GM23338 (cell line): Measurements from ENCODE around the gene ARF1. TPM values are rescaled to one million over a fixed set of nuclear protein-coding genes. Genes with fewer than 3 reads are reported as not detected.

Experiments used
- ATAC-seq: fragments of 200-7000 bp; cut with Tn5 transposase; 3 replicates; pipeline ENCODE4 v1.9.1; 2020
- DNase-seq: peaks from one replicate; pipeline ENCODE4 v3.0.0-alpha.2; 2015; ENCODE audit warnings: low spot score
- H2AFZ ChIP-seq: fragments of 200-600 bp; sonication (generic); 2 replicates; pipeline ENCODE4 v1.8.0; 2016; ENCODE audit warnings: antibody characterized with exemption, mild to moderate bottlenecking, moderate library complexity
- H3F3A ChIP-seq: fragments of 200-600 bp; sonication (generic); replicated peaks from 2 replicates; pipeline ENCODE4 v1.8.0; 2017; ENCODE audit warnings: antibody characterized with exemption, mixed run types, low read depth
- H3K27ac ChIP-seq: fragments of 200-600 bp; sonication (generic); 2 replicates; pipeline ENCODE4 v1.6.1; 2016; ENCODE audit warnings: low read depth
- H3K27me3 ChIP-seq: fragments of 200-600 bp; sonication (generic); 2 replicates; pipeline ENCODE4 v1.8.0; 2016; ENCODE audit warnings: mild to moderate bottlenecking, mixed run types, moderate library complexity; ENCODE audit not compliant: insufficient read depth
- H3K36me3 ChIP-seq: fragments of 200-600 bp; sonication (generic); 2 replicates; pipeline ENCODE4 v1.8.0; 2016; ENCODE audit warnings: mild to moderate bottlenecking; ENCODE audit not compliant: insufficient read depth
- H3K4me1 ChIP-seq: fragments of 200-600 bp; sonication (generic); 2 replicates; pipeline ENCODE4 v1.8.0; 2016; ENCODE audit warnings: mild to moderate bottlenecking, moderate library complexity; ENCODE audit not compliant: insufficient read depth
- H3K4me2 ChIP-seq: fragments of 200-600 bp; sonication (generic); 2 replicates; pipeline ENCODE4 v1.7.1; 2017; ENCODE audit warnings: mixed run types
- H3K4me3 ChIP-seq: fragments of 200-600 bp; sonication (generic); 2 replicates; pipeline ENCODE4 v1.6.1; 2016; ENCODE audit warnings: mixed run types
- H3K79me2 ChIP-seq: fragments of 200-600 bp; sonication (generic); replicated peaks from 2 replicates; pipeline ENCODE4 v1.8.0; 2017; ENCODE audit warnings: mild to moderate bottlenecking; ENCODE audit not compliant: insufficient read depth
- H3K9me2 ChIP-seq: fragments of 200-600 bp; sonication (generic); 2 replicates; pipeline ENCODE4 v1.8.0; 2017; ENCODE audit not compliant: insufficient read depth
- H4K20me1 ChIP-seq: fragments of 200-600 bp; sonication (generic); replicated peaks from 2 replicates; pipeline ENCODE4 v1.8.0; 2017; ENCODE audit warnings: mild to moderate bottlenecking; ENCODE audit not compliant: insufficient read depth
- H3K27ac Mint-ChIP-seq: 2 replicates; pipeline ENCODE4 v1.8.0; 2020; ENCODE audit warnings: inconsistent platforms, mild to moderate bottlenecking, moderate library complexity, mixed read lengths
- H3K27me3 Mint-ChIP-seq: 3 replicates; pipeline ENCODE4 v1.8.0; 2022; ENCODE audit warnings: low read depth, mild to moderate bottlenecking, moderate library complexity, mixed read lengths, inconsistent platforms; ENCODE audit not compliant: insufficient read depth, poor library complexity
- H3K36me3 Mint-ChIP-seq: 3 replicates; pipeline ENCODE4 v1.8.0; 2021; ENCODE audit warnings: low read depth, mild to moderate bottlenecking, inconsistent platforms, moderate library complexity, mixed read lengths
- H3K4me1 Mint-ChIP-seq: 3 replicates; pipeline ENCODE4 v1.8.0; 2020; ENCODE audit warnings: mild to moderate bottlenecking, inconsistent platforms, mixed read lengths
- H3K4me3 Mint-ChIP-seq: 3 replicates; pipeline ENCODE4 v1.8.0; 2021; ENCODE audit warnings: moderate library complexity, mild to moderate bottlenecking, inconsistent platforms, mixed read lengths
- H3K9me3 Mint-ChIP-seq: 3 replicates; pipeline ENCODE4 v1.8.0; 2020; ENCODE audit warnings: moderate library complexity, mild to moderate bottlenecking, inconsistent platforms, mixed read lengths
- CREB1 ChIP-seq: fragments of 250-450 bp; sonication (Bioruptor Pico); IDR thresholded peaks from 2 replicates; pipeline ENCODE4 v1.5.0; 2020; ENCODE audit warnings: low read depth, mild to moderate bottlenecking, moderate library complexity
- JUNB ChIP-seq: IDR thresholded peaks from one replicate; pipeline ENCODE4 v1.6.1; 2016; ENCODE audit warnings: antibody characterized with exemption; ENCODE audit not compliant: unreplicated experiment
- NANOG ChIP-seq: IDR thresholded peaks from 2 replicates; pipeline ENCODE4 v1.6.1; 2016; ENCODE audit warnings: antibody characterized with exemption, borderline replicate concordance
- STAT1 ChIP-seq: IDR thresholded peaks from one replicate; pipeline ENCODE4 v1.6.1; 2016; ENCODE audit warnings: antibody characterized with exemption; ENCODE audit not compliant: unreplicated experiment
- ZNF114 ChIP-seq: fragments of 250-450 bp; sonication (Bioruptor Pico); IDR thresholded peaks from 2 replicates; pipeline ENCODE4 v1.5.0; 2020; ENCODE audit warnings: mild to moderate bottlenecking, moderate library complexity
- ZNF331 ChIP-seq: fragments of 250-450 bp; sonication (Bioruptor Pico); IDR thresholded peaks from 2 replicates; pipeline ENCODE4 v1.5.0; 2020; ENCODE audit warnings: low read depth, mild to moderate bottlenecking, moderate library complexity
- polyA plus RNA-seq: library from polyadenylated mRNA; unstranded; fragments of >200 nt; fragmentation: Nextera tagmentation; extraction: Ambion mirVana; gene quantifications from 2 replicates; pipeline ENCODE4 v1.2.1, GENCODE V29; 2016
- total RNA-seq: library from RNA; depleted of rRNA; stranded (reverse); fragments of >200 nt; shearing (Covaris generic); gene quantifications from 2 replicates; pipeline ENCODE4 v1.2.3, GENCODE V29; 2014
- TF ChIP-seq, protein P1 (sequence below): IDR thresholded peaks from one replicate; pipeline ENCODE4 v1.6.1; 2018; ENCODE audit warnings: antibody characterized with exemption; ENCODE audit not compliant: unreplicated experiment
- TF ChIP-seq, protein P2 (sequence below): fragments of 250-450 bp; sonication (Bioruptor Pico); IDR thresholded peaks from 2 replicates; pipeline ENCODE4 v1.5.0; 2020; ENCODE audit warnings: mild to moderate bottlenecking, moderate library complexity

Gene ARF1
- total and polyA plus RNA-seq, 2 experiments from 2014 or later = 210 to 306 TPM

GRCh38 chr1:228136901-228137300 is 54.4 kb downstream of the ARF1 start:
- H3K4me3 ChIP-seq = no peak overlapping the region
- no peak for ATAC-seq
- Mint-ChIP-seq H3K4me3 (no peak overlapping the region), H3K36me3 (no peaks in the 10 kb centered on the region), H3K27ac (no peak overlapping the region), H3K27me3 (peaks cover 21% of the 10 kb centered on the region), H3K9me3 (no peaks in the 10 kb centered on the region), H3K4me1 (peaks cover 2% of the 10 kb centered on the region; the same call in 1 of the 3 replicates)
- peaks cover 12% of the 10 kb centered on the region for H3K79me2 ChIP-seq
- no peaks in the 10 kb centered on the region for H4K20me1 ChIP-seq
- H3K27me3 ChIP-seq = peaks cover 38% of the 10 kb centered on the region
- TF ChIP-seq, protein P1, sequence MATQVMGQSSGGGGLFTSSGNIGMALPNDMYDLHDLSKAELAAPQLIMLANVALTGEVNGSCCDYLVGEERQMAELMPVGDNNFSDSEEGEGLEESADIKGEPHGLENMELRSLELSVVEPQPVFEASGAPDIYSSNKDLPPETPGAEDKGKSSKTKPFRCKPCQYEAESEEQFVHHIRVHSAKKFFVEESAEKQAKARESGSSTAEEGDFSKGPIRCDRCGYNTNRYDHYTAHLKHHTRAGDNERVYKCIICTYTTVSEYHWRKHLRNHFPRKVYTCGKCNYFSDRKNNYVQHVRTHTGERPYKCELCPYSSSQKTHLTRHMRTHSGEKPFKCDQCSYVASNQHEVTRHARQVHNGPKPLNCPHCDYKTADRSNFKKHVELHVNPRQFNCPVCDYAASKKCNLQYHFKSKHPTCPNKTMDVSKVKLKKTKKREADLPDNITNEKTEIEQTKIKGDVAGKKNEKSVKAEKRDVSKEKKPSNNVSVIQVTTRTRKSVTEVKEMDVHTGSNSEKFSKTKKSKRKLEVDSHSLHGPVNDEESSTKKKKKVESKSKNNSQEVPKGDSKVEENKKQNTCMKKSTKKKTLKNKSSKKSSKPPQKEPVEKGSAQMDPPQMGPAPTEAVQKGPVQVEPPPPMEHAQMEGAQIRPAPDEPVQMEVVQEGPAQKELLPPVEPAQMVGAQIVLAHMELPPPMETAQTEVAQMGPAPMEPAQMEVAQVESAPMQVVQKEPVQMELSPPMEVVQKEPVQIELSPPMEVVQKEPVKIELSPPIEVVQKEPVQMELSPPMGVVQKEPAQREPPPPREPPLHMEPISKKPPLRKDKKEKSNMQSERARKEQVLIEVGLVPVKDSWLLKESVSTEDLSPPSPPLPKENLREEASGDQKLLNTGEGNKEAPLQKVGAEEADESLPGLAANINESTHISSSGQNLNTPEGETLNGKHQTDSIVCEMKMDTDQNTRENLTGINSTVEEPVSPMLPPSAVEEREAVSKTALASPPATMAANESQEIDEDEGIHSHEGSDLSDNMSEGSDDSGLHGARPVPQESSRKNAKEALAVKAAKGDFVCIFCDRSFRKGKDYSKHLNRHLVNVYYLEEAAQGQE = no peak
- no peak for TF ChIP-seq JUNB
- TF ChIP-seq ZNF114 = no peak
- TF ChIP-seq ZNF331 (CRISPR knock-in tag) = no peak
- no peak for TF ChIP-seq CREB1
- TF ChIP-seq NANOG = no peak
- TF ChIP-seq, protein P2, sequence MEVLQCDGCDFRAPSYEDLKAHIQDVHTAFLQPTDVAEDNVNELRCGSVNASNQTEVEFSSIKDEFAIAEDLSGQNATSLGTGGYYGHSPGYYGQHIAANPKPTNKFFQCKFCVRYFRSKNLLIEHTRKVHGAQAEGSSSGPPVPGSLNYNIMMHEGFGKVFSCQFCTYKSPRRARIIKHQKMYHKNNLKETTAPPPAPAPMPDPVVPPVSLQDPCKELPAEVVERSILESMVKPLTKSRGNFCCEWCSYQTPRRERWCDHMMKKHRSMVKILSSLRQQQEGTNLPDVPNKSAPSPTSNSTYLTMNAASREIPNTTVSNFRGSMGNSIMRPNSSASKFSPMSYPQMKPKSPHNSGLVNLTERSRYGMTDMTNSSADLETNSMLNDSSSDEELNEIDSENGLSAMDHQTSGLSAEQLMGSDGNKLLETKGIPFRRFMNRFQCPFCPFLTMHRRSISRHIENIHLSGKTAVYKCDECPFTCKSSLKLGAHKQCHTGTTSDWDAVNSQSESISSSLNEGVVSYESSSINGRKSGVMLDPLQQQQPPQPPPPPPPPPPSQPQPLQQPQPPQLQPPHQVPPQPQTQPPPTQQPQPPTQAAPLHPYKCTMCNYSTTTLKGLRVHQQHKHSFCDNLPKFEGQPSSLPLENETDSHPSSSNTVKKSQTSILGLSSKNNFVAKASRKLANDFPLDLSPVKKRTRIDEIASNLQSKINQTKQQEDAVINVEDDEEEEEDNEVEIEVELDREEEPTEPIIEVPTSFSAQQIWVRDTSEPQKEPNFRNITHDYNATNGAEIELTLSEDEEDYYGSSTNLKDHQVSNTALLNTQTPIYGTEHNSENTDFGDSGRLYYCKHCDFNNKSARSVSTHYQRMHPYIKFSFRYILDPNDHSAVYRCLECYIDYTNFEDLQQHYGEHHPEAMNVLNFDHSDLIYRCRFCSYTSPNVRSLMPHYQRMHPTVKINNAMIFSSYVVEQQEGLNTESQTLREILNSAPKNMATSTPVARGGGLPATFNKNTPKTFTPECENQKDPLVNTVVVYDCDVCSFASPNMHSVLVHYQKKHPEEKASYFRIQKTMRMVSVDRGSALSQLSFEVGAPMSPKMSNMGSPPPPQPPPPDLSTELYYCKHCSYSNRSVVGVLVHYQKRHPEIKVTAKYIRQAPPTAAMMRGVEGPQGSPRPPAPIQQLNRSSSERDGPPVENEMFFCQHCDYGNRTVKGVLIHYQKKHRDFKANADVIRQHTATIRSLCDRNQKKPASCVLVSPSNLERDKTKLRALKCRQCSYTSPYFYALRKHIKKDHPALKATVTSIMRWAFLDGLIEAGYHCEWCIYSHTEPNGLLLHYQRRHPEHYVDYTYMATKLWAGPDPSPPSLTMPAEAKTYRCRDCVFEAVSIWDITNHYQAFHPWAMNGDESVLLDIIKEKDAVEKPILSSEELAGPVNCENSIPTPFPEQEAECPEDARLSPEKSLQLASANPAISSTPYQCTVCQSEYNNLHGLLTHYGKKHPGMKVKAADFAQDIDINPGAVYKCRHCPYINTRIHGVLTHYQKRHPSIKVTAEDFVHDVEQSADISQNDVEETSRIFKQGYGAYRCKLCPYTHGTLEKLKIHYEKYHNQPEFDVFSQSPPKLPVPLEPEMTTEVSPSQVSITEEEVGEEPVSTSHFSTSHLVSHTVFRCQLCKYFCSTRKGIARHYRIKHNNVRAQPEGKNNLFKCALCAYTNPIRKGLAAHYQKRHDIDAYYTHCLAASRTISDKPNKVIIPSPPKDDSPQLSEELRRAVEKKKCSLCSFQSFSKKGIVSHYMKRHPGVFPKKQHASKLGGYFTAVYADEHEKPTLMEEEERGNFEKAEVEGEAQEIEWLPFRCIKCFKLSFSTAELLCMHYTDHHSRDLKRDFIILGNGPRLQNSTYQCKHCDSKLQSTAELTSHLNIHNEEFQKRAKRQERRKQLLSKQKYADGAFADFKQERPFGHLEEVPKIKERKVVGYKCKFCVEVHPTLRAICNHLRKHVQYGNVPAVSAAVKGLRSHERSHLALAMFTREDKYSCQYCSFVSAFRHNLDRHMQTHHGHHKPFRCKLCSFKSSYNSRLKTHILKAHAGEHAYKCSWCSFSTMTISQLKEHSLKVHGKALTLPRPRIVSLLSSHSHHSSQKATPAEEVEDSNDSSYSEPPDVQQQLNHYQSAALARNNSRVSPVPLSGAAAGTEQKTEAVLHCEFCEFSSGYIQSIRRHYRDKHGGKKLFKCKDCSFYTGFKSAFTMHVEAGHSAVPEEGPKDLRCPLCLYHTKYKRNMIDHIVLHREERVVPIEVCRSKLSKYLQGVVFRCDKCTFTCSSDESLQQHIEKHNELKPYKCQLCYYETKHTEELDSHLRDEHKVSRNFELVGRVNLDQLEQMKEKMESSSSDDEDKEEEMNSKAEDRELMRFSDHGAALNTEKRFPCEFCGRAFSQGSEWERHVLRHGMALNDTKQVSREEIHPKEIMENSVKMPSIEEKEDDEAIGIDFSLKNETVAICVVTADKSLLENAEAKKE (CRISPR knock-in tag) = no peak
- no peak for TF ChIP-seq STAT1
- no peak overlapping the region for H2AFZ ChIP-seq
- no peak overlapping the region for H3K4me2 ChIP-seq
- H3K4me1 ChIP-seq = peaks cover 5% of the 10 kb centered on the region; the same call in 1 of the 2 replicates
- DNase-seq = no peak
- H3F3A ChIP-seq = no peaks in the 10 kb centered on the region
- H3K36me3 ChIP-seq = no peaks in the 10 kb centered on the region
- no peak overlapping the region for H3K27ac ChIP-seq
- no peaks in the 10 kb centered on the region for H3K9me2 ChIP-seq
